SK-N-SH (cell line): ENCODE data around the gene NEK10. TPM values are rescaled to one million over a fixed set of nuclear protein-coding genes. Genes with fewer than 3 reads are reported as not detected.
"Not testable (repeated sequence)": the region's sequence is repeated elsewhere in the genome, so short reads cannot be mapped to it uniquely, and the experiment has no call there.

Experiments
- CTCF ChIA-PET: fragments of 300-600, 350-600 bp; formaldehyde crosslinking; extraction: SDS; loops from one replicate; lab custom pipeline; 2021; lab: Yijun Ruan, JAX
- POLR2A ChIA-PET: fragments of 350-600 bp; sonication (Branson Sonifier 250); formaldehyde crosslinking; extraction: SDS; loops from one replicate; lab custom pipeline; 2020; ENCODE audit warnings: antibody characterized with exemption, inconsistent platforms; lab: Yijun Ruan, JAX
- DNase-seq: peaks from one replicate; pipeline ENCODE4 v3.0.0; 2012
- H2AFZ ChIP-seq: fragments of 200-600 bp; sonication (generic); 2 replicates; pipeline ENCODE4 v1.8.1; 2016; ENCODE audit warnings: antibody characterized with exemption, mild to moderate bottlenecking, low read depth
- H3F3A ChIP-seq: fragments of 200-600 bp; sonication (generic); replicated peaks from 2 replicates; pipeline ENCODE3; 2016; ENCODE audit warnings: antibody characterized with exemption, mild to moderate bottlenecking; ENCODE audit not compliant: insufficient read depth
- H3K27ac ChIP-seq, 2 experiments: fragments of 200-500 bp in 1 of 2; fragments of 200-600 bp in 1 of 2; sonication (Bioruptor generic) in 1 of 2; sonication (generic), shearing (Covaris generic) in 1 of 2; 2 replicates each; pipeline versions ENCODE4 v1.5.1 to v1.6.1; 2014 to 2016; ENCODE audit warnings: low read depth in 2 of 2, inconsistent platforms in 1 of 2, low read length in 1 of 2, mild to moderate bottlenecking in 1 of 2, mixed read lengths in 1 of 2
- H3K27me3 ChIP-seq: fragments of 200-600 bp; sonication (generic), shearing (Covaris generic); 2 replicates; pipeline ENCODE4 v1.6.1; 2016; ENCODE audit warnings: mixed run types; ENCODE audit not compliant: insufficient read depth
- H3K36me3 ChIP-seq, 2 experiments: fragments of 200-500 bp in 1 of 2; fragments of 200-600 bp in 1 of 2; sonication (Bioruptor generic) in 1 of 2; sonication (generic) in 1 of 2; replicated peaks in 1 of 2; 2 replicates each; pipeline versions ENCODE3 to v1.5.1; 2014 to 2016; ENCODE audit warnings: low read length in 1 of 2, mild to moderate bottlenecking in 1 of 2; ENCODE audit not compliant: insufficient read depth in 2 of 2, control insufficient read depth in 1 of 2
- H3K4me1 ChIP-seq, 2 experiments: fragments of 200-500 bp in 1 of 2; fragments of 200-600 bp in 1 of 2; sonication (Bioruptor generic) in 1 of 2; sonication (generic), shearing (Covaris generic) in 1 of 2; 2 replicates each; pipeline versions ENCODE4 v1.5.1 to v1.6.1; 2014 to 2016; ENCODE audit warnings: low read depth in 1 of 2, low read length in 1 of 2, mixed run types in 1 of 2; ENCODE audit not compliant: insufficient read depth in 2 of 2, control insufficient read depth in 1 of 2
- H3K4me2 ChIP-seq: fragments of 200-600 bp; sonication (generic), shearing (Covaris generic); 2 replicates; pipeline ENCODE4 v1.6.1; 2017; ENCODE audit warnings: mixed run types
- H3K4me3 ChIP-seq, 2 experiments: fragments of 200-500 bp in 1 of 2; fragments of 200-600 bp in 1 of 2; sonication (Bioruptor generic) in 1 of 2; sonication (generic), shearing (Covaris generic) in 1 of 2; 2 replicates each; pipeline versions ENCODE4 v1.5.1 to v1.8.1; 2014 to 2016; ENCODE audit warnings: low read depth in 2 of 2, inconsistent platforms in 1 of 2, low read length in 1 of 2, mild to moderate bottlenecking in 1 of 2, mixed read lengths in 1 of 2, moderate library complexity in 1 of 2
- H3K79me2 ChIP-seq: fragments of 200-600 bp; sonication (generic); 2 replicates; pipeline ENCODE4 v1.8.1; 2017; ENCODE audit warnings: mild to moderate bottlenecking; ENCODE audit not compliant: insufficient read depth
- H3K9ac ChIP-seq: fragments of 200-600 bp; sonication (generic); 2 replicates; pipeline ENCODE4 v1.6.1; 2017; ENCODE audit warnings: mixed run types
- H3K9me2 ChIP-seq: fragments of 200-600 bp; sonication (generic); 2 replicates; pipeline ENCODE4 v1.6.1; 2017; ENCODE audit warnings: mixed run types
- H3K9me3 ChIP-seq: fragments of 200-600 bp; sonication (generic); 2 replicates; pipeline ENCODE4 v1.6.1; 2017; ENCODE audit warnings: mixed run types, mild to moderate bottlenecking, moderate library complexity
- H4K20me1 ChIP-seq: fragments of 200-600 bp; sonication (generic); 2 replicates; pipeline ENCODE4 v1.6.1; 2017; ENCODE audit warnings: mild to moderate bottlenecking, mixed run types; ENCODE audit not compliant: insufficient read depth
- EP300 ChIP-seq, 2 experiments: IDR thresholded peaks; 2 replicates each; pipeline versions ENCODE4 v1.4.0 to v1.6.1; 2012; ENCODE audit warnings: borderline replicate concordance in 1 of 2, low read depth in 1 of 2, low read length in 1 of 2
- FOXJ3 ChIP-seq: sonication (generic); formaldehyde crosslinking; IDR thresholded peaks from 2 replicates; pipeline ENCODE4 v1.5.1; 2020; ENCODE audit warnings: mild to moderate bottlenecking, missing genetic modification reagents
- GATA2 ChIP-seq: sonication (generic); formaldehyde crosslinking; IDR thresholded peaks from 2 replicates; pipeline ENCODE4 v1.5.0; 2020; ENCODE audit warnings: mild to moderate bottlenecking, missing genetic modification reagents
- MXI1 ChIP-seq: IDR thresholded peaks from 2 replicates; pipeline ENCODE4 v1.6.1; 2012; ENCODE audit warnings: mild to moderate bottlenecking, low read depth, low read length, improper control_type of control experiment
- NFIC ChIP-seq: IDR thresholded peaks from 2 replicates; pipeline ENCODE4 v1.4.0; 2012; ENCODE audit warnings: borderline replicate concordance
- NRF1 ChIP-seq: IDR thresholded peaks from 2 replicates; pipeline ENCODE4 v1.6.1; 2012; ENCODE audit warnings: low read depth, mild to moderate bottlenecking, low read length
- POLR2AphosphoS5 ChIP-seq: IDR thresholded peaks from 2 replicates; pipeline ENCODE4 v1.6.1; 2012; ENCODE audit warnings: low read depth, low read length
- RAD21 ChIP-seq: IDR thresholded peaks from 2 replicates; pipeline ENCODE4 v1.6.1; 2012; ENCODE audit warnings: mild to moderate bottlenecking, low read length
- RFX5 ChIP-seq: IDR thresholded peaks from 2 replicates; pipeline ENCODE4 v1.6.1; 2012; ENCODE audit warnings: mild to moderate bottlenecking, improper control_type of control experiment, low read length
- SIN3A ChIP-seq: IDR thresholded peaks from 2 replicates; pipeline ENCODE4 v1.6.1; 2012; ENCODE audit warnings: low read depth, mild to moderate bottlenecking, low read length, moderate library complexity, borderline replicate concordance
- SMC3 ChIP-seq: IDR thresholded peaks from 2 replicates; pipeline ENCODE4 v1.6.1; 2012; ENCODE audit warnings: low read depth, low read length, improper control_type of control experiment
- TAF1 ChIP-seq: IDR thresholded peaks from 2 replicates; pipeline ENCODE4 v1.6.1; 2012; ENCODE audit warnings: low read depth, mild to moderate bottlenecking, low read length, moderate library complexity, borderline replicate concordance
- TEAD4 ChIP-seq: IDR thresholded peaks from 2 replicates; pipeline ENCODE4 v1.4.0; 2012; ENCODE audit warnings: mild to moderate bottlenecking, borderline replicate concordance; ENCODE audit not compliant: insufficient read depth
- YY1 ChIP-seq: IDR thresholded peaks from 2 replicates; pipeline ENCODE4 v1.4.0; 2012; ENCODE audit warnings: low read depth, mild to moderate bottlenecking
- WGBS: methylation state at CpG from one replicate; pipeline ENCODE4 v1.1.6; 2017; ENCODE audit warnings: low lambda C conversion rate; 5-methylcytosine and 5-hydroxymethylcytosine counted together
- polyA plus RNA-seq, 3 experiments: library from polyadenylated mRNA; depleted of rRNA; stranded (reverse); fragments of >200 nt; gene quantifications; 2 replicates each; pipeline ENCODE4 v1.2.3, GENCODE V29; 2012
- TF ChIP-seq, protein P1 (sequence below): IDR thresholded peaks from 2 replicates; pipeline ENCODE4 v1.6.1; 2012; ENCODE audit warnings: mild to moderate bottlenecking, low read depth, low read length, moderate library complexity
- TF ChIP-seq, protein P2 (sequence below): IDR thresholded peaks from 2 replicates; pipeline ENCODE4 v1.4.0; 2012; ENCODE audit warnings: low read depth, borderline replicate concordance
- TF ChIP-seq, protein P3 (sequence below): fragments of 150-350 bp; IDR thresholded peaks from 2 replicates; pipeline ENCODE4 v1.6.1; 2017; ENCODE audit warnings: antibody characterized with exemption, low read length, low read depth, borderline replicate concordance
- TF ChIP-seq, protein P4 (sequence below): fragments of 150-350 bp; IDR thresholded peaks from 2 replicates; pipeline ENCODE4 v1.6.1; 2016; ENCODE audit warnings: mild to moderate bottlenecking, low read depth, low read length

Gene NEK10
- polyA plus RNA-seq, 1 of the 3 experiments (the other 2 are of a cell fraction) = 1.0 TPM

DNA sequence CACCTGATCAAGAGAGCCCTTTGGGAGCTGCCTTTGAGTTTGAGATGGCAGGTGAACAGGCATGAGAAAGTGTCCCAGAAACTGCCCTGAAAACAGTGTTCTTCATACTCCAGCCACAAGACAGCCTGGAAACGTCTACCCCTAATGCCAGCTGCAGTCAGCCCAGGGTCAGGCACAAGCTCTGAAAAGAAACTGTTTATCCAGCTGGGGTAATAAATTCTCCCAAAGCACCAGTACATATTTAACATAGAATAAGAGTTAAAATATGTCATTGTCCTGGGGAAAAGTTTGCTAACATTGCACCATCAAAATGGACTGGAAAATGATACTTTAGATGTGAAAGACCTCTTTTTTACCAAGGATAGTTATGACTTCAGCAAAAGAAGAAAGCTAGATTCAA is 66.3 kb downstream of the NEK10 start:
- Histone ChIP-seq H3K27me3 (no peaks in the 10 kb centered on the region), H3K9me3 (no peaks in the 10 kb centered on the region), H3K4me2 (no peak overlapping the region), H3F3A (no peaks in the 10 kb centered on the region), H3K4me3 (no peak overlapping the region), H3K36me3 (peaks cover 0 to 4% of the 10 kb centered on the region in 2 experiments), H4K20me1 (no peaks in the 10 kb centered on the region), H3K27ac (no peak overlapping the region), H3K79me2 (no peaks in the 10 kb centered on the region), H3K4me1 (no peaks in the 10 kb centered on the region), H3K9ac (no peak overlapping the region), H2AFZ (no peak overlapping the region), H3K9me2 (no peaks in the 10 kb centered on the region)
- TF ChIP-seq YY1 (no peak), TAF1 (no peak), SMC3 (no peak), NRF1 (no peak), NFIC (no peak), RAD21 (no peak), GATA2 (CRISPR knock-in tag) (no peak), POLR2AphosphoS5 (no peak), EP300 (IDR thresholded peaks at IDR 0.05; ENCODE audit: borderline replicate concordance in 1 of 2, low read depth in 1 of 2, low read length in 1 of 2) (no peak), TEAD4 (no peak), MXI1 (no peak), RFX5 (no peak), FOXJ3 (CRISPR knock-in tag) (no peak), SIN3A (no peak)
- TF ChIP-seq, protein P1, sequence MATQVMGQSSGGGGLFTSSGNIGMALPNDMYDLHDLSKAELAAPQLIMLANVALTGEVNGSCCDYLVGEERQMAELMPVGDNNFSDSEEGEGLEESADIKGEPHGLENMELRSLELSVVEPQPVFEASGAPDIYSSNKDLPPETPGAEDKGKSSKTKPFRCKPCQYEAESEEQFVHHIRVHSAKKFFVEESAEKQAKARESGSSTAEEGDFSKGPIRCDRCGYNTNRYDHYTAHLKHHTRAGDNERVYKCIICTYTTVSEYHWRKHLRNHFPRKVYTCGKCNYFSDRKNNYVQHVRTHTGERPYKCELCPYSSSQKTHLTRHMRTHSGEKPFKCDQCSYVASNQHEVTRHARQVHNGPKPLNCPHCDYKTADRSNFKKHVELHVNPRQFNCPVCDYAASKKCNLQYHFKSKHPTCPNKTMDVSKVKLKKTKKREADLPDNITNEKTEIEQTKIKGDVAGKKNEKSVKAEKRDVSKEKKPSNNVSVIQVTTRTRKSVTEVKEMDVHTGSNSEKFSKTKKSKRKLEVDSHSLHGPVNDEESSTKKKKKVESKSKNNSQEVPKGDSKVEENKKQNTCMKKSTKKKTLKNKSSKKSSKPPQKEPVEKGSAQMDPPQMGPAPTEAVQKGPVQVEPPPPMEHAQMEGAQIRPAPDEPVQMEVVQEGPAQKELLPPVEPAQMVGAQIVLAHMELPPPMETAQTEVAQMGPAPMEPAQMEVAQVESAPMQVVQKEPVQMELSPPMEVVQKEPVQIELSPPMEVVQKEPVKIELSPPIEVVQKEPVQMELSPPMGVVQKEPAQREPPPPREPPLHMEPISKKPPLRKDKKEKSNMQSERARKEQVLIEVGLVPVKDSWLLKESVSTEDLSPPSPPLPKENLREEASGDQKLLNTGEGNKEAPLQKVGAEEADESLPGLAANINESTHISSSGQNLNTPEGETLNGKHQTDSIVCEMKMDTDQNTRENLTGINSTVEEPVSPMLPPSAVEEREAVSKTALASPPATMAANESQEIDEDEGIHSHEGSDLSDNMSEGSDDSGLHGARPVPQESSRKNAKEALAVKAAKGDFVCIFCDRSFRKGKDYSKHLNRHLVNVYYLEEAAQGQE = no peak
- TF ChIP-seq, protein P2, sequence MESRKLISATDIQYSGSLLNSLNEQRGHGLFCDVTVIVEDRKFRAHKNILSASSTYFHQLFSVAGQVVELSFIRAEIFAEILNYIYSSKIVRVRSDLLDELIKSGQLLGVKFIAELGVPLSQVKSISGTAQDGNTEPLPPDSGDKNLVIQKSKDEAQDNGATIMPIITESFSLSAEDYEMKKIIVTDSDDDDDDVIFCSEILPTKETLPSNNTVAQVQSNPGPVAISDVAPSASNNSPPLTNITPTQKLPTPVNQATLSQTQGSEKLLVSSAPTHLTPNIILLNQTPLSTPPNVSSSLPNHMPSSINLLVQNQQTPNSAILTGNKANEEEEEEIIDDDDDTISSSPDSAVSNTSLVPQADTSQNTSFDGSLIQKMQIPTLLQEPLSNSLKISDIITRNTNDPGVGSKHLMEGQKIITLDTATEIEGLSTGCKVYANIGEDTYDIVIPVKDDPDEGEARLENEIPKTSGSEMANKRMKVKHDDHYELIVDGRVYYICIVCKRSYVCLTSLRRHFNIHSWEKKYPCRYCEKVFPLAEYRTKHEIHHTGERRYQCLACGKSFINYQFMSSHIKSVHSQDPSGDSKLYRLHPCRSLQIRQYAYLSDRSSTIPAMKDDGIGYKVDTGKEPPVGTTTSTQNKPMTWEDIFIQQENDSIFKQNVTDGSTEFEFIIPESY = no peak
- TF ChIP-seq, protein P3, sequence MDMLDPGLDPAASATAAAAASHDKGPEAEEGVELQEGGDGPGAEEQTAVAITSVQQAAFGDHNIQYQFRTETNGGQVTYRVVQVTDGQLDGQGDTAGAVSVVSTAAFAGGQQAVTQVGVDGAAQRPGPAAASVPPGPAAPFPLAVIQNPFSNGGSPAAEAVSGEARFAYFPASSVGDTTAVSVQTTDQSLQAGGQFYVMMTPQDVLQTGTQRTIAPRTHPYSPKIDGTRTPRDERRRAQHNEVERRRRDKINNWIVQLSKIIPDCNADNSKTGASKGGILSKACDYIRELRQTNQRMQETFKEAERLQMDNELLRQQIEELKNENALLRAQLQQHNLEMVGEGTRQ = no peak
- TF ChIP-seq, protein P4, sequence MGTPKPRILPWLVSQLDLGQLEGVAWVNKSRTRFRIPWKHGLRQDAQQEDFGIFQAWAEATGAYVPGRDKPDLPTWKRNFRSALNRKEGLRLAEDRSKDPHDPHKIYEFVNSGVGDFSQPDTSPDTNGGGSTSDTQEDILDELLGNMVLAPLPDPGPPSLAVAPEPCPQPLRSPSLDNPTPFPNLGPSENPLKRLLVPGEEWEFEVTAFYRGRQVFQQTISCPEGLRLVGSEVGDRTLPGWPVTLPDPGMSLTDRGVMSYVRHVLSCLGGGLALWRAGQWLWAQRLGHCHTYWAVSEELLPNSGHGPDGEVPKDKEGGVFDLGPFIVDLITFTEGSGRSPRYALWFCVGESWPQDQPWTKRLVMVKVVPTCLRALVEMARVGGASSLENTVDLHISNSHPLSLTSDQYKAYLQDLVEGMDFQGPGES = no peak
- POLR2A ChIA-PET = no interaction called here
- CTCF ChIA-PET = interaction anchor here (1.2 to 1.5 kb wide), 2 partner anchors 9 to 10 kb away, joined by 3 read pairs; no protein-coding TSS in a partner anchor
- 17% methylated on average over 1 of the region's 1 CpG for WGBS
- DNase-seq = no peak

DNA sequence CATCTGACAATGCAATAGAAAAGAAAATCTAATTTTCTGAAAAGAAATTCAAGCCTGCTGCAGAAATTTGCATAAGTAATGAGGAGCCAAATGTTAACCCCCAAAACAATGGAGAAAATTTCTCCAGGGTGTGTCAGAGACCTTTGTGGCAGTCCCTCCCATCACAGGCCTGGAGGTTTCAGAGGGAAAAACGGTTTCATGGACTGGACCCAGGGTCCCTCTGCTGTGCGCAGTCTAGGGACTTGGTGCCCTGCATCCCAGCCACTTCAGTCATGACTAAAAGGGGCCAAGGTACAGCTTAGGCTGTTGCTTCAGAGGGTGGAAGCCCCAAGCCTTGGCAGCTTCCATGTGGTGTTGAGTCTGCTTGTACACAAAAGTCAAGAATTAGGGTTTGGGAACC is 70.2 kb downstream of the NEK10 start:
- H3K4me2 ChIP-seq, H3K36me3 ChIP-seq, H2AFZ ChIP-seq, H3K79me2 ChIP-seq, CTCF ChIA-PET, H3F3A ChIP-seq, H3K27ac ChIP-seq, H3K4me3 ChIP-seq, H4K20me1 ChIP-seq, DNase-seq, H3K27me3 ChIP-seq, H3K9me2 ChIP-seq, H3K9me3 ChIP-seq, H3K9ac ChIP-seq, H3K4me1 ChIP-seq, POLR2A ChIA-PET: not testable (repeated sequence)
- 17% methylated on average over 1 of the region's 2 CpGs for WGBS
